NT2/D1 (cell line): ENCODE results near the gene ERG.

Experiments
- SUZ12 ChIP-seq: IDR thresholded peaks from 2 replicates; pipeline ENCODE4 v1.6.1; 2011; ENCODE audit not compliant: insufficient read length, insufficient read depth; ENCODE audit errors: extremely low read depth
- YY1 ChIP-seq: IDR thresholded peaks from 2 replicates; pipeline ENCODE4 v1.6.1; 2011; ENCODE audit not compliant: insufficient read length, insufficient read depth

DNA sequence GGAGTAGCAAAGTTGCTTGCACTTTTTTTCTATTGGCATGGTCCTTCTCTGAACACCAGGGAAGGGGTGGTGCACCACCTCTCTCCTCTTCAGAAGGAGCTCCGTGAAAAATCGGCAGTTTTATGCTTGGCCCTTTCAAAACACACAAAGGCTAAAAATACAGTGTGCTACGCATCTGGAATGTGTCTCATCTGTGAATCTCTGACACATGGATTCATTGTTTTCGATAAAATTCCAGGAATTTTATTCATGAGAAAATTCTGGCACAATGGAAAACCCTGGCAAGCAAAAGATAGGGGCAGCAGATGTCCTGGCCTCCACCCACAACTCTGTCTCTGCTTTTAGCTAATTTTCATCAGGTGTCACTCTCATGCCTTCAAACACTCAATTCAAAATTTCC is 42.9 kb downstream of the ERG start:
- TF ChIP-seq SUZ12 (no peak), YY1 (no peak)
